ENCODE measurements around the gene WDR64.
"Not testable (repeated sequence)": the region's sequence is repeated elsewhere in the genome, so short reads cannot be mapped to it uniquely, and the experiment has no call there.

Gene WDR64

DNA sequence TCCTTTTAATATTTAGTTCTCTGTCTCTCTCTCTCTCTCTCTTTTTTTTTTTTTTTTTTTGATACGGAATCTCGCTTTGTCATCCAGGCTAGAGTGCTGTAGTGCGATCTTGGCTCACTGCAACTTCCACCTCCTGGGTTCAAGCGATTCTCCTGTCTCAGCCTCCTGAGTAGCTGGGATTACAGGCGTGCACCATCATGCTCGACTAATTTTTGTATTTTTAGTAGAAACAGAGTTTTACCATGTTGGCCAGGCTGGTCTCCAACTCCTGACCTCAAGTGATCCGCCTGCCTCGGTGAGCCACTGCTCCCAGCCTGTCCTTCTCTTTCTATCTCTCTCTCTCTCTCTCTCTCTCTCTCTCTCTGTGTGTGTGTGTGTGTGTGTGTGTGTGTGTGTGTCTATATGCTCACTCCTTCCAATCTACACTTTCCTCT lies 83.4 kb downstream of the WDR64 start:
- H3K4me3 ChIP-seq (ENCODE audit: low read depth, low read length): not testable (repeated sequence)

DNA sequence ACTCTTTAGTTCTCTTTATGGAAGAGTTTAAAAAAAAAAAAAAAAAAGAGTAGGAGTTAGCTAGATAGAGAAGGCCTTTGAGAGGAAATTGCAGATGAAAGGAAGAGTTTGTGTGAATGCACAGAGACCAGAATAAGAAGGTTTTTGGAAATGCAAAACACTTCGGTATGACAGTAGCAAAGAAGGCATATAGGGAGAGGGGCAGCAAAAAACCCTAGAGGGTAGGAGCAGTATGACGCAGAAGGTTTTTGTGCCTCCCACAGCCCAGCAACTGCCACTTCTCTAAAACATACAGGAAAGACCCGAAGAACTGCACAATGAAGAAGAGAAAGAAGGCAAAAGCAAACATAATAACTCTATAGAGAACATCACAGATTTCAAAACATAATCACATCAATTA lies 84.3 kb downstream of the WDR64 start:
- H3K4me3 ChIP-seq (ENCODE audit: low read depth, low read length): no peak overlapping the region

DNA sequence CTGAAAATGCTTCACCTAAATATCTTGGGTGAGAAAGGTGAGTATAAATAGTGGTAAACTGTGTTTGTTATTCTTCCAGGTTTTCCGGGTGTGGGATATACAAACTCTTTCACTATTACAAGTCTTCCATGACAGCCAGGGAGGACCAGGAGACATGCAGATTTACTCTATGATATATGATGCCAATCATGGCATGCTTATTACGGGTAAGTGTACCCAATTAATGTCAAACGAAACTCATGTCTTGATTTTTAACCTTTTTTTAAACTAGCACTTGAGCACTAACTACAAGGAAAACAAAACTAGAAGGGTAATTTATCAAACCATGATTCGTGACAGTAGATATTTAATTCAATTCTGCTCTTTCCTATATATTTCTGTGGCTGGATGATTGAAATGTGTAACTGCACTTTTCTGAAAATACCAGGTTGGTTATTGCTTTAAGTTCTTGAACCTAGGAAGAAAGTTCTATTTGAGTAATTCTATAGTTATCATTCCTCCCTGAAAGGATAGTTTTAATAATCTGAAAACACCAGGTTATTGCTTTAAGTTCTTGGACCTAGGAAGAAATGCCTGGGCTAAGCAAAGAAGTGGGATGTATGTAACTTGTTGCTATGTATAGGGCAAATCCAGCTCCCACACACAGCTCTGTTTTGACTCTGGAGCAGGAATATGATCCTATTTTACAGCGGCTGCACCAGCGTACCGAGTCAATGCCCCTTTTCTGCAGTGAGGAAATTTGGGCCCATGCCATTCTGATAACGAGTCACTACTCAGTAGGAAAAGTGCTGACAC lies 86.4 kb downstream of the WDR64 start:
- no peak overlapping the region for H3K4me3 ChIP-seq (ENCODE audit: low read depth, low read length)

DNA sequence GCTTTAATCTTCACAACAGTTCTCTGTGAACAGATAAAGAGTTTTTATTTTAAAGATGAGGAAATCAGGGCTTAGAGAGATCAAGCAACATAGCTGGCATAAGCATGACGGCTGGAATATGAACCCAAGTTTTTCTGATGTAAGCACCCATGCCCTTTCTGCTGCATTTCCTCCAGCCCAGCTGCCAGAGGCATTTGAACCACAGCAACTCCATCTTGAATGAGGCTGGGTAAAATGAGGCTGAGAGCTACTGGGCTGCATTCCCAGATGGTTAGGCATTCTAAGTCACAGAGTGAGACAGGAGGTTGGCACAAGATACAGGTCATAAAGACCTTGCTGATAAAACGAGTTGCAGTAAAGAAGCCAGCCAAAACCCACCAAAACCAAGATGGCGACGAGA lies 90.0 kb downstream of the WDR64 start:
- no peak overlapping the region for H3K4me3 ChIP-seq (ENCODE audit: low read depth, low read length)

DNA sequence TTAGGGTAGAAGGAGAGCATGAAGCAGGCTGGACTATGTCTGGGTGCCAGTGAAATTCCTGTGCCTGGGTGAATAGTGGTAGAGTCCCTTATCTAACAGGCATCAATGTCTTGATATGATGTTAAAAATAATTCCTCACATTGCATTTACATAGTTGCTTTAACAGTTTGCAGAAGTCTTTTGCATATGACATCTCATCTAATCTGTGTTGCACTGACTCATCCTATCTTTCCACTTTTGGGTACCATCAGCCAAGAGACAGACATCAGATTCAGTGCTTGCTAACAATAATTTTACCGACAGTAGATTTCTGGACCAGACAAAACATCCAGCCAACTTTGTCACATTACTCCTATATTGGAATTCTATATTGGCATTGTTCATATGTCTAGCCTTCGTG lies 92.5 kb downstream of the WDR64 start:
- H3K4me3 ChIP-seq (ENCODE audit: low read depth, low read length): no peak overlapping the region

DNA sequence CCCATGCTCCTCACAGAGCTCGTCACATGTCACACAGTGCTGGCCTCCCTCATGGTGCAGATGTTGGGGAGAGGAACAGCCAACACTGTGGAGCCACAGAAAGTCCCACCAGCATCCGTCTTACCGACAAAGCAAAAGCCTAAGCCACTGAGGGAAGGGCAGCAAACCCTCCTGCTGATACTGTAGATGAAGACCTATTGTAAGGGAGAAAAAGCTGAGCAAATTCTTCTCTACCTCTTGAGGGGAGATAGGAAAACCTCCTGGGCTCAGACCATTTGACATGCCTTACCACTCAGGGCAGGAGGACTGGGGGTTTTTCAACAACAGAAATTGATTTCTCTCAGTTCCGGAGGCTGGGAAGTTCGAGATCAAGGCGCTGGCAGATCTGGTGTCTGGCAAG lies 95.9 kb downstream of the WDR64 start:
- H3K4me3 ChIP-seq (ENCODE audit: low read depth, low read length): no peak overlapping the region

DNA sequence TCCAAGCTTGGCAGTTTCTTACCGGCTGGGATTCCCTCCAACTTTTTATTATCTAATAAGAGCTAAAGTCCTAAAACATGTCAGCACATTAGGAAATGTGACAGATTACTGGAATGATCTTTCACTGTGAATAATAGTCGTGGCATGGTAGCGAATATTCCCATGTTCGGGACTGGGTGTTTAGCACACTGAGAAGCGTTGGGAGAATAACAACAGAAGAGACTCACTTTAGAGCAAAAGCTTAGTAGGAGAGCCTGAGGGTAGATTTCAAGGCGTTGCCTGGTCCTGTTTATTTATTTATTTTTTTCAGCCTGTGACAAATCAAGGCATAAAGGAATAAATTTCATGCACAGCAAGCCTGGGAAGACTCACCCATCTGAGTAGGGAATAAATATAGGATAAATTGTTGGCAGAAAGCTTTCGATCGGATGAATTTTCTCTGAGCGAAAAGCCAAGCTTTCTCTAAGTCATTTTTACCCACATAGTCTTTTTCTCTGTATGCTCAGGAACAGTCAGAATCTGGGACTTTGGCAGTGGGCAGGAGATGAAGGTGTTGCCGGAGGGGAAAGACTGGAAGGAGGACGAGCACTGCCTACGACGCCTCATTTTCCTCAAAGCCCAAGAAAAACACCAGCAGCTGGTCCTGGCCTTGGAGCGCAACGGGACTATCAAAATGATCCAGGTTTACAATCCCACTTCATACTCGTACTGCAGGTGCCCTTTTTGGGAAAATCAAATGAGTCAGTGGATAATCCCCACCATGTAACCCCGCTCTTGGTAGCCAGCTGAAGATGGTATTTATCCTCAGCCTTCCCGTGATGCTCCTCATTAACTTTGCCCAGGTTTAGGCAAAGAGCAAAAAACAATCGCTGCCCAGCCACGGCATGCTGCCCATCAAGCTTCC lies 97.2 kb downstream of the WDR64 start:
- H3K4me3 ChIP-seq (ENCODE audit: low read depth, low read length): no peak overlapping the region

DNA sequence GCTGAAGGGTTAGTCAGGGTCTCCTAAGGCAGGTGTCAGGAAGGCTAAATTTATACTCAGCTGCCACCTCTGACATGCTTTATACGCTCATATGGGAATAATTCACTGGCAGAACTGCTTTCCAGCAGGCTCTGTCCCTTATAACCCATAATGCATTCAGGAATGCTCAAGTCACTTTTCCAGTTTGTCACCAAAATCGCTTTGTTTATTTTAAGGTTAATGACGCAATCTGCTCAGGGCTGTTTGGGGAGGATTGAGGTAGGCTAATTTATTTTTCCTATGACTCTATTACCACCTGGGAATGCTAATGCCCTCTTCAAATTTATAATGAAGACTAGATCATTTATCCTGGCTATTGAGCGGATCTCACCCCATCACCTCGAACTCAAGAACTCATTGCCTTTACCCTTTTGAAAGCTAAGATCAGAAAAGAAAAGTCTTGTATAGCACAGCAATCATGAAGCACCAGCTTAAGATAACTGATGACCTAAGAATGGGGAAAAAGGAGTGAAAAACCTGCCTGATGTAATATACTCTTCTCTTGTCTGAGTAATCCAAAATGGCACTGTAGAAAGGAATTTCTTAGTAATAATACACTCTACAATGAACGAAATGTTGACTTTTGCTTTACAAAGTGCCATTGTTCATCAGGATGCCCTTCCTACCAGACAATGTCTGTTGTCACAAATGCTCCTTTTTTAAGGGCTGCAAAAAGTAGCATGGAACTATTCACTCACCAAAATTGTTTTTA lies 98.0 kb downstream of the WDR64 start:
- no peak overlapping the region for H3K4me3 ChIP-seq (ENCODE audit: low read depth, low read length)

DNA sequence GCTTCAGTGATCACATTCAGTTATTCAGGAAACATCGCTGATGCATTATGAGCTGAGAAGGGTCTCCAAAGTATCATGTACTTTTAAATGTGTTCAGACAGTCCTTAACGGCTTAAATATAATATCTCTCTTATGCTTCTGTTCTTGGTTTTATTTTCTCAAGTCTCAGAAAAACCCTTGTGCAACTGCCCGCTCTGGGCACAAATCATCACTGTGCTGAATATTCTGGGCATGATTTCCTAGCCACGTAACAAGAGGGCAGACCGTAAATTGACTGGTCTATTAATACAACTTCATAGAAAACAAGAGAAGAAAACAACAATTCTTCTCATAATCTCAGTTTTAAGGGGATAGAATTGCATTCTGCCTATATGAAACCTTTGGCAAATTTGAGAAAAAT lies 99.4 kb downstream of the WDR64 start:
- H3K4me3 ChIP-seq (ENCODE audit: low read depth, low read length): no peak overlapping the region

DNA sequence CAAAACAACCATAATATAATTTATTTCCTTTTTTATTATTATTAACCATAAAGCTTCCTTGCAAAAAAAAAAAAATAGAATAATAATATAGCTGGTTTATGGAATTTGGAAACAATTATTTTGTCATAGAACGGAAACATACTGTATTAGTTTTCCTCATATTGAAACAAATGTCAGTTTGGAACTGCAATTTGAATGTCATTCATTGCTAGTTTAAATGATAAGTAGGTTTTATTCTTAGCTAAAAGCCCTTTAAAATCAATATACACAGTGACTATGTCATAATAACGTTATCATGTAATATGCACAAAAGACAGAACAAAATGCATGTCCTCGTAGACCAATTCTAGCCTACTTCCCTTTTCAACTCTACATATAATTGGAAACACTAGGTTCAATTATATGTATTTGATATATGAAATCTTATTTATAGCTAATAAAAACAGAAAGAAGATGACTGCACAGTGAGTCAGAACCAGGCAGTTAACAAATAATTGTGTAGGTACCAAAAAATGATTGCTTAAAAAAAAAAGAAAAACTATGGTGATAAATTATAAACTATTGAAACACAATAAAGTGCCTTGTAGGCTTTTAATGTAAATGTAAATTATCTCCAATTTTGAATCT lies 110.7 kb downstream of the WDR64 start:
- no peak overlapping the region for H3K4me3 ChIP-seq (ENCODE audit: low read depth, low read length)

DNA sequence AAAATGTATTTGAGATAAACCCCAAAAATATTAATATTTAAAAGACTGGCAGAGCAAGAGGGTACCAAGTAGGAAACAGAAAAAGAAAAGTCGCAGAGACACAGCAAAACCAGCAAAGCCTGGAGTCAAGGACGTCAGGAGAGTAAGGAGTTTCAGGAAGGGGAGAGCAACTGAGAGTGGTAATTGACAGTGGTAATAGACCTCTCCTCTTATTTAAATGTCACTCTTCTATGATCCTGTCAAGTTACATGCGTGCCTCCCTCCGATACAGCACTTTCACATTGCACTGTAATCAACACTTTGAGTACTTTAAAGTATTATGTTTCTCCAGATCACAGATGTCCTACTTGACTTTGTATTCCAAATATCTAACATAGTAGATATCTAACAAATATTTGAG lies 113.3 kb downstream of the WDR64 start:
- H3K4me3 ChIP-seq (ENCODE audit: low read depth, low read length): no peak overlapping the region

DNA sequence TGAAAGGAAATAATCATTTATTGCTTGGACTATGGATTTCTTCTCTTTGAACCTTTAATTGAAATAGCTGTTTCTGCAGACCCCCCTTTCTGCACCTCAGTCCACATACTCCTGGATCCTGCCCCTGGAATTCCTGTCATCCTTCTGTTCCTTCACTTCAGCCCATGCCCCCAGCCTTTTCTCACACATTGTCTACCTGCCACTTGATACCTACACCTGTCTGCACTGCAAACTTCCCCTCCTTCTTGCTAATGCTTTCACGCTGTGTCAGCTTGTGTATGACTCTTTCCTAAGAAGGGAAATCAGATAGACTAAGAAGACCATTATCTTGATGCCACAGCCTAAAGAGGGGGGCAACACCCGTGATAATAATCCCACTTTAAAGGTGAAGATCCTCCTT lies 115.7 kb downstream of the WDR64 start:
- no peak overlapping the region for H3K4me3 ChIP-seq (ENCODE audit: low read depth, low read length)

DNA sequence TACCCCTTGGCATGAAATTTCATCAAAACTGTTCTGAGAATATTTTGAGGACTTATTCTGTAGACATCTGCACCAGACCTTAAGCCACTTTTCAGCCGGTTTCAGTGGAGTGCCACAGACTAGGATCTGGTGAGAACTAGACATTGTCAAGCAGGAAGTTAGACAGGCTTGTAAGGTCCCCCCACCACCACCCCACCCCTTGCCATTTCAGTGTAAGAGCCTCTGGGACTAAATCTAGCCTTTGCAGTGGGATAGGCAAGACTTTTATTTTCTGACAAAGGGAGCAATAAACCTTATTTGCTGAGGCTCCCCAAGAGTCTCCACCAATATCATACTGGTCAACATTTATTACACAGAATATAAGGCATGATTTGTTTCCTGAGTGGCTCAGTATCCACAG lies 118.0 kb downstream of the WDR64 start:
- no peak overlapping the region for H3K4me3 ChIP-seq (ENCODE audit: low read depth, low read length)

DNA sequence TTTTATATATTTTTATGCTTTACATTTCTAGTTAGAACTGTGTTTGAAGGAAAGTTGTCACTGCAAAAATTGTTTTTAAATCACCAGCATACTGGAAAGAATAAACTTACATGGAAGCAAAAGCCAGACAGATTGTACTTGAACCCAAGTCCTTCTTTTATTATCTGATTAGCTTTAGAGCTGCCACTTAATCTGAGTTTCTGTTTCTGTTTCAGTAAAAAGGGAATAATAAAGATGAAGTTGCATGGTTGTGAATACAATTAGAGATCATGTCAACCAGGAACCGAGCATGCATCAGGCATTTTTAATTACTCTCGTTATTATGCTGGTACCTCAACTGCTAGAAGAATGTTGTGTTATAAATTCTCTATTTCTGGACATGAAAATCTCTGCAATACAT lies 119.0 kb downstream of the WDR64 start:
- H3K4me3 ChIP-seq (ENCODE audit: low read depth, low read length): no peak overlapping the region

DNA sequence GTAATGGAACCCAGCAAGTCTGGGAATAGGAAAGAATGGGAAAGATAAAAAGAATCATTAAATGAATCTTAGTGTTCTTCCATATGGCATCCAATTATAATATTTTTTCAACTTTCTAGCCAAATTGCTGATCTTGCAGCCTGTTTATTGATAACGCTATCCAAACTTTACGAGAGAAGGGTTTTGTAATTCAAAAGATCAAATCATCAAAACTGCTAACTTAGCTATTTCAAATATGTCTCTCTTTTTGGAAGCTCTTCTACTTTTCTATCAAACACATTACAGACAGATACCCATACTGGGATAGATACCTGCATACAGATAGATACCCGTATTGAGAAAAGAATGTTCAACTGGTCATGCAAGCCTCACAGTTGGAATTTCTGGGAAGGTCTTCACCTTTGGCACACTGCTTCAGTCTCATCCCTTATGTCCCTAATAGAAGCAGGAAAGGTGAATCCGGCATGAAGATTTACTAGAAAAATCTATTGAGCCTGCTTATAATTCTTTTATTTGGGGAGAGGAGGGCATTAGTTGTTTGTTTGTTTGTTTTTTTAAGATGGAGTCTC lies 120.9 kb downstream of the WDR64 start:
- H3K4me3 ChIP-seq (ENCODE audit: low read depth, low read length): no peak overlapping the region

DNA sequence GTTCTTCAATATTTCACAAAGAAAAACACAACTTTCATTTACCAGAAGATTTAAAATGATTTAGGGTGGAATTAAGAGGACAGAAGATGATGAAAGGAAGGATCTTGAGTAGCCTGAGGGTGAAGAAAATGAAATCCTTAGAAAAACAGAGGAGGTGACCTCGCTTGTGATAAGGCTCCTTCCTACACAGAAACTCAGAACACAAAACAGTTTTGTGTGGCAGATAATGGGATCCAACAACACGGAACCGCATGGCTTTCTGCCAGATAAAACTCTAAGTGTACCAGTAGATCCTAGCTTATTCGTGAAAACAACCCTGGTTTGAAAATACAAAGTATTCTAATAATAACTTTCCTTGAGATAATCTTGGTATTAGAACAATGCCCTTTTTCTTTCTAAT lies 121.9 kb downstream of the WDR64 start:
- H3K4me3 ChIP-seq (ENCODE audit: low read depth, low read length): no peak overlapping the region

DNA sequence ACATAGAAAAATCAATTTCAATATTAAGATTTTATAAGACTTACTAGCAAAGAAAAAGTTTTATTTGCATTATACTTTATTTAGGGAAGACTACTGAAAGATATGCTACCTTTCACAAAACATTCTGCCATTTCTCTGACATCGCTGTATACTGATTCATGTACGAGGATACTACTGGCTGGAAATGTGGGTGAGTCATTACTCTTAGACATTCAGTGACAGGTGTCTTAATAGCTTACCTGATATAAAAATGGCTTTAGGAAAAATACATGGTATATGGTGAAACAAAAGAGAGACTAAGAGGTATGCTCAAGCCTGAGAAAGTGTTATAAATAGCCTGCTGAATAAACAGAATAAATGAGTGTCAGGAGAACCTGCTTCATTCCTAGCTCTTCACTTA lies 122.9 kb downstream of the WDR64 start:
- H3K4me3 ChIP-seq (ENCODE audit: low read depth, low read length): no peak overlapping the region

DNA sequence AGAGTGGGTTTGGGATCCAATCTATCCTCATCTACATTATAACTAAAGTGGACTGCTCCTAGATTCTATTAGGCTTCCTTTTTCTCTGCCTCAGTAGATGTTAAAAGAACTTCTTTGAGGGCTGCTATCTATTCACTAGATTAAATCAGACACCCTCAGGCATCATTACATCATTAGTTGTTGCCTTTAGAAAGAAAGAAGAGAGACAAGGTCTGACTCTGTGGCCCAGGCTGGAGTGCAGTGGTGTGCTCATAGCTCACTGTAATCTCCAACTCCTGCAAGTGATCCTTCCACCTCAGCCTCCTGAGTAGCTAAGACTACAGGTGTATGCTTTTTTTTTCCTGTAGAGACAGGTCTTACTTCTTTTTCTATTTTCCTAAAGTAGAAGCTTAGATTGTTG lies 124.8 kb downstream of the WDR64 start:
- H3K4me3 ChIP-seq (ENCODE audit: low read depth, low read length): no peak overlapping the region

DNA sequence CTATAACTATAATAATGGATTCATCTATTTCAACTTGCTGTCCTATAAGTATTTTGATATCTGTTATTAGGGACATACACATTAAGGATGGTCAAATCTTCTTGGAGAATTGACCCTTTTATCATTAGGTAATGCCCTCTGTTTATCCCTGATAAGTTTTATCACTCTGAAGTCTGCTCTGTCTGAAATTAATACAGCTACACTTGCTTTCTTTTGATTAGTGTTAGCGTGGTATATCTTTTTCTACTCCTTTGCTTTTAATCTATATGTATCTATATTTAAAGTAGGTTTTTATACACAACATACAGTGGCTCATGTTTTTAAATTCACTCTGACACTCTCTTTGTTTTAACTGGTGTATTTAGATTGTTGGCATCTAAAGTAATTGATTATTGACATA lies 126.0 kb downstream of the WDR64 start:
- H3K4me3 ChIP-seq (ENCODE audit: low read depth, low read length): no peak overlapping the region

DNA sequence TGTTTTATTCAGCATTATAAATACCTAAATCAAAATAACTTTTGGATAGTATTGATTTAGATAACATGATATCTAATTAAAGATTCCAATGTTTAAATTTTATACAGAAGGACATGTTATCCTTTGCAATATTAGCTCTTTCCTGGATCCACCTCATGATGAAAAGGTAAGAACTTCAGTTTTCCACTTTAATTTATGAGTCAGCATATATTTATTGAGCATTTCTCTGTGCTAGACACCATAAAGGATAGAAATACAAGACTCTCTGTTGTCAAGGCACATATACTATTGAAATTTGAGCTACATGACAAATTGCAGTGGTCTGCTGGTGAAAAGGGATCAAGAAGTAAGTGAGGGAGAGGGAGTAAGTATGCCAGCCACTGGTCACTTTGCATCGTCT lies 127.8 kb downstream of the WDR64 start:
- H3K4me3 ChIP-seq (ENCODE audit: low read depth, low read length): no peak overlapping the region

DNA sequence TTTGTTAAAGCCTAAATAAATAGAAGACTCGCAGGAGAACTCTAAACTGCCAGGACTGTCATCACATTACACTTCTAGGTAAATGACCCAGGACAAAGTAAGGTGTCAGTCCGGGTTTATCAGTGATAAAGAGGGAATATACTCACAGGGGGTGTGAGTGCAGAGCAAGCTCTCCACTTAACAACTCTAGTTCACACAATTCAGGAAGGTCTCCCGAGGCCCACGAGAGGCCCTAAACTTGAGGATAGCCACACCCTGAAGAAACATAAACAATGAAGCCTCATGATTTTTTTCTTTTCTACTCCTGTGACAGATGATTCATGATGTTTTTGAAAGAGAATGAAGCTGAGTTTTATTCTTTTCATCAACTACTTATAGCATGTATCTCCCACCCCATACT lies 130.3 kb downstream of the WDR64 start:
- no peak overlapping the region for H3K4me3 ChIP-seq (ENCODE audit: low read depth, low read length)

Measured in iPS-11a (cell line).